ENCODE results near the gene ABHD12B. TPM values are rescaled to one million over a fixed set of nuclear protein-coding genes. Genes with fewer than 3 reads are reported as not detected.

ABHD12B gene
- total RNA-seq, 4 donors from 2014 or later, result not detected

- peaks cover under 1% of the 10 kb centered on the region for H3K27me3 ChIP-seq
- H3K4me3 ChIP-seq, result no peak overlapping the region
- H3K36me3 ChIP-seq, result no peaks in the 10 kb centered on the region
- H3K9me3 ChIP-seq, result no peaks in the 10 kb centered on the region
- no peak overlapping the region for H3K27ac ChIP-seq
- H3K4me1 ChIP-seq, result peaks cover 0 to 9% (median 0%) of the 10 kb centered on the region in 3 donors
- WGBS, 2 donors (ENCODE audit: low coverage in 1 of 2), result 69 to 78% methylated on average over 2 to 3 of the region's 5 CpGs
- ATAC-seq, result no peak
- TF ChIP-seq POLR2A (IDR thresholded peaks at IDR 0.05), result no peak
These were observed 37.0 kb upstream of the ABHD12B start for GRCh38 chr14:50834802-50835276.

- Histone ChIP-seq H3K36me3 (no peaks in the 10 kb centered on the region), H3K4me3 (no peak overlapping the region), H3K9me3 (no peaks in the 10 kb centered on the region), H3K4me1 (peaks cover 0 to 8% (median 0%) of the 10 kb centered on the region in 3 donors), H3K27me3 (peaks cover 5% of the 10 kb centered on the region), H3K27ac (no peak overlapping the region)
- TF ChIP-seq CTCF (IDR thresholded peaks at IDR 0.05), result no peak
- no peak for TF ChIP-seq POLR2AphosphoS5 (IDR thresholded peaks at IDR 0.05)
- TF ChIP-seq POLR2A (IDR thresholded peaks at IDR 0.05), result no peak
- WGBS, 2 donors (ENCODE audit: low coverage in 1 of 2), result 52 to 58% methylated on average over 2 of the region's 2 CpGs
- ATAC-seq, result no peak
These were observed 36.6 kb upstream of the ABHD12B start for GRCh38 chr14:50835280-50835679.

GRCh38 chr14:50836515-50836914 lies 35.3 kb upstream of the ABHD12B start:
- Histone ChIP-seq H3K27ac (no peak overlapping the region), H3K4me3 (no peak overlapping the region), H3K36me3 (no peaks in the 10 kb centered on the region), H3K4me1 (peaks cover 0 to 7% (median 0%) of the 10 kb centered on the region in 3 donors), H3K9me3 (no peaks in the 10 kb centered on the region), H3K27me3 (peaks cover 7% of the 10 kb centered on the region)
- no peak for TF ChIP-seq POLR2A (IDR thresholded peaks at IDR 0.05)
- no peak for TF ChIP-seq CTCF (IDR thresholded peaks at IDR 0.05)
- no peak for TF ChIP-seq EP300 (IDR thresholded peaks at IDR 0.05)
- TF ChIP-seq POLR2AphosphoS5 (IDR thresholded peaks at IDR 0.05), result no peak
- 90 to 100% methylated on average over 2 to 5 of the region's 5 CpGs for WGBS, 2 donors (ENCODE audit: low coverage in 1 of 2)
- ATAC-seq, result no peak

- H3K9me3 ChIP-seq, result no peaks in the 10 kb centered on the region
- peaks cover 7% of the 10 kb centered on the region for H3K27me3 ChIP-seq
- H3K4me1 ChIP-seq, result no peaks in the 10 kb centered on the region
- no peaks in the 10 kb centered on the region for H3K36me3 ChIP-seq
- 90 to 92% methylated on average over 10 of the region's 10 CpGs for WGBS, 2 donors (ENCODE audit: low coverage in 1 of 2)
- no peak overlapping the region for H3K4me3 ChIP-seq
- no peak for TF ChIP-seq POLR2AphosphoS5 (IDR thresholded peaks at IDR 0.05)
- no peak for TF ChIP-seq CTCF (IDR thresholded peaks at IDR 0.05)
- TF ChIP-seq POLR2A (IDR thresholded peaks at IDR 0.05), result no peak
- ATAC-seq, result no peak
- no peak overlapping the region for H3K27ac ChIP-seq
These were observed 34.6 kb upstream of the ABHD12B start for GRCh38 chr14:50837271-50837670.

- no peak overlapping the region for H3K4me3 ChIP-seq
- H3K27me3 ChIP-seq, result peaks cover 7% of the 10 kb centered on the region
- no peak for ATAC-seq
- TF ChIP-seq EP300 (IDR thresholded peaks at IDR 0.05) (no peak), CTCF (IDR thresholded peaks at IDR 0.05) (no peak), POLR2A (IDR thresholded peaks at IDR 0.05) (no peak), POLR2AphosphoS5 (IDR thresholded peaks at IDR 0.05) (no peak)
- H3K4me1 ChIP-seq, result no peaks in the 10 kb centered on the region
- H3K36me3 ChIP-seq, result no peaks in the 10 kb centered on the region
- H3K27ac ChIP-seq, result no peak overlapping the region
- WGBS, 2 donors (ENCODE audit: low coverage in 1 of 2), result 86 to 100% methylated on average over 2 of the region's 2 CpGs
- H3K9me3 ChIP-seq, result no peaks in the 10 kb centered on the region
These were observed 33.9 kb upstream of the ABHD12B start for GRCh38 chr14:50837850-50838470.

All from gastroesophageal sphincter (tissue), 4 donors.